Cardiac fibroblast (primary cell): ENCODE results near the gene HMGCLL1.
A peak's percentile ranks its signal among the peaks of the same experiment; 100 is the strongest.

Experiments used
- DNase-seq, 2 donors: peaks; one replicate each; pipeline versions ENCODE4 v3.0.0 to v3.0.0-alpha.2; 2010; ENCODE audit warnings: low read depth in 2 of 2
- H3K4me3 ChIP-seq, 2 donors: replicated peaks in 1 of 2; 1 replicate in 1 of 2; 2 replicates in 1 of 2; pipeline ENCODE4 v1.5.1; 2011; ENCODE audit warnings: low read depth in 2 of 2, low read length in 2 of 2, mild to moderate bottlenecking in 2 of 2, moderate library complexity in 1 of 2
- TF ChIP-seq, protein P1 (sequence below): IDR thresholded peaks from one replicate; pipeline ENCODE4 v1.5.1; 2011; ENCODE audit warnings: low read depth, mild to moderate bottlenecking, low read length, inconsistent platforms

HMGCLL1 gene

DNA sequence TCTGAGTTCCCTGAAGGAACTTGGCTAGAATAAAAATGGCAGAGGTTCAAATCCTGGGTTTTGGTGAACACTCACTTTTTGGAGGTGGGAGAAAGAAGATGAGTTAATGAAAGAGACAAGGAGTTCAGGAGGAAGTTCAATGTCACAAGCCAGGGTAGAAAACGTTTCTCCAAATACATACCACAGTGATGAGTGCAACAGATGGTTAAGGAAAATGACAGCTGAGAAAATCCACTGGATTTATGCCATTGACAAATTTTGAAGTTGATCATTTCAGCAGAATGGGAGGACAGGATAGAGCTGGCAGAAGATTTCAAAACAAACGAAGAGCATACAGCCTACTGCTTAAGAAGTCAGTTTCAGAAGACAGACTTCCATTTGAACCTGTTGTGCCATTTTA is 129.0 kb downstream of the HMGCLL1 start:
- TF ChIP-seq, protein P1, sequence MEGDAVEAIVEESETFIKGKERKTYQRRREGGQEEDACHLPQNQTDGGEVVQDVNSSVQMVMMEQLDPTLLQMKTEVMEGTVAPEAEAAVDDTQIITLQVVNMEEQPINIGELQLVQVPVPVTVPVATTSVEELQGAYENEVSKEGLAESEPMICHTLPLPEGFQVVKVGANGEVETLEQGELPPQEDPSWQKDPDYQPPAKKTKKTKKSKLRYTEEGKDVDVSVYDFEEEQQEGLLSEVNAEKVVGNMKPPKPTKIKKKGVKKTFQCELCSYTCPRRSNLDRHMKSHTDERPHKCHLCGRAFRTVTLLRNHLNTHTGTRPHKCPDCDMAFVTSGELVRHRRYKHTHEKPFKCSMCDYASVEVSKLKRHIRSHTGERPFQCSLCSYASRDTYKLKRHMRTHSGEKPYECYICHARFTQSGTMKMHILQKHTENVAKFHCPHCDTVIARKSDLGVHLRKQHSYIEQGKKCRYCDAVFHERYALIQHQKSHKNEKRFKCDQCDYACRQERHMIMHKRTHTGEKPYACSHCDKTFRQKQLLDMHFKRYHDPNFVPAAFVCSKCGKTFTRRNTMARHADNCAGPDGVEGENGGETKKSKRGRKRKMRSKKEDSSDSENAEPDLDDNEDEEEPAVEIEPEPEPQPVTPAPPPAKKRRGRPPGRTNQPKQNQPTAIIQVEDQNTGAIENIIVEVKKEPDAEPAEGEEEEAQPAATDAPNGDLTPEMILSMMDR, result no peak
- no peak overlapping the region for H3K4me3 ChIP-seq
- peak in 1 of 2 donors; percentile 33 for DNase-seq

DNA sequence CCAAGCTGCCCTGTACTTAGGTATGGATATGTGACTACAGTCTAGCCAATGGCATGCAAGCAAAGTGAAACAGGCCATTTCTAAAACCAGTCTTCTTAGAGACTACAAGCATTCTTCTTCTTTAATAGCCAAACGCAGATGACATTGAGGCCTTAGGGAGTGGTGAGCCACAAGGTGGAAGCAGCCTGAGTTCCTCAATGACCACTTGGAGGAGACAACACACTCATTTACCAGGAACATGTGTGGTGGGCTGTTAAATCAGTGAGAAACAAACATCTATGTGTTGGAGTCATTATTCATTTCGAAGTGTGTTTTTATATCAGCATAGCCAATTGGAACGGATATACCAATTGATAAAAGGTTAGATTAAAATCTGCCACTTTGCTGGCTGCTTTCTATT is 129.8 kb downstream of the HMGCLL1 start:
- DNase-seq, result no peak
- TF ChIP-seq, protein P1, result no peak
- H3K4me3 ChIP-seq, result no peak overlapping the region

DNA sequence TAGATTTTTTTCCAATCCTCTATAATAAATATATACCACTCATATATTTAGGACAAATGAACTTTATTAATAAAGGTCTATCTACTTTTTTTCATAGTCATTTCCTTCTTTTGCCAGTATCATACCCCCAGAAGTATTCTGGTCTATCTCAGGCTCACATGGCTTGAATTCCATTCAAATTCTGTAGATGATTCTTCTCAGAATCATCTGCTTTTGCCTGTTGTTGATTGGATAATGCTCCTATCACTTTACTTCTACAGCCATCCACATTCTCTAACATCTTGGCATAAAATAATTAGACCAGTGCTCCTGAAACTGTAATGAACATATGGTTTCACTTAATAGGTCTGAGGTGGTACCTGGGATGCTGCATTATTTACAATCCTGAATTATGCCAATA is 130.5 kb downstream of the HMGCLL1 start:
- H3K4me3 ChIP-seq, result no peak overlapping the region
- DNase-seq, result peak; percentile 14 to 35
- TF ChIP-seq, protein P1, result no peak

DNA sequence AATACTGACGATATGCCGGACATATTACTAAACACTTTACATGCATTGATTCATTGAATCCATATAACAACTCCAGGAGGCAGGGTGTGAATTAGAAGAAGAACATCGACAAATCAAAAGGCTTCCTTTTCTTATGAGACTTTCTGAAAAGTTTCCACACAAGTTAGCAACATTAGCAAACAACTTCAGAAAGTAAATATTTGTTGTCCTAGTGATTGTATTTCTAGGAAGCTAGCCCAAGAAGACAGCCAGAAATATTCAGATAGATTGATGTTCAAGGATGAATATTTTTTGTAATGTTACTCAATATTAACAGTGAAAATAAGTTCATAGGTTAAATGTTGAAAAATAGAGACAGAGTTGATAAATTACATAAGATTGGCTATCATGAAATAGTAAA is 131.1 kb downstream of the HMGCLL1 start:
- no peak for DNase-seq
- TF ChIP-seq, protein P1, result no peak
- H3K4me3 ChIP-seq, result no peak overlapping the region

DNA sequence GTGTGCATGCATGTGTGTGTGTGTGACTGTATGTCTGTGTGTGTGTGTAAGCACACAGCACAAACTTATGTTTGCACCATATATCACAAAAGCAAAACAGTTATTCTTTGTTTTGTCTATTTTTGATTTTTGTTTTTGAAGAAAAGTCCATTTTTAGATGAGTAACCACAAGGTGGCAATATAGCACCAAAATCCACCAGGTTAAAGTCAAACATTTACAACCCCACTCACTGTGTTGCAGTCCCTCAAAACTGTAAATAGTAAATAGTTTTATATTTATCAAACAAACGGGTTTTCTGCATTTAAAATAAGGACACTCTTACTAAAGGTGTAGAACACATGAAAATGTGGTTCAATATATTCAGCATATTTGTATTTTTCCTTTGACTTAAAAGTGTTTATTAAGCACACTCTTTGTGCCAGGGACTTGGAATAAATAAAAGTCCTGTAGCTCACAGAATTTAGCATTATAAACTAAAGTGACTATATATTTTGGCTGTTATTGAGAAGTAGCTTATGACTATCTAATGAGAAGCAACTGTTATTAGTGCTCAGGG is 133.3 kb downstream of the HMGCLL1 start:
- H3K4me3 ChIP-seq, result no peak overlapping the region
- DNase-seq, result peak; percentile 57 to 71
- TF ChIP-seq, protein P1, result peak; percentile 38

DNA sequence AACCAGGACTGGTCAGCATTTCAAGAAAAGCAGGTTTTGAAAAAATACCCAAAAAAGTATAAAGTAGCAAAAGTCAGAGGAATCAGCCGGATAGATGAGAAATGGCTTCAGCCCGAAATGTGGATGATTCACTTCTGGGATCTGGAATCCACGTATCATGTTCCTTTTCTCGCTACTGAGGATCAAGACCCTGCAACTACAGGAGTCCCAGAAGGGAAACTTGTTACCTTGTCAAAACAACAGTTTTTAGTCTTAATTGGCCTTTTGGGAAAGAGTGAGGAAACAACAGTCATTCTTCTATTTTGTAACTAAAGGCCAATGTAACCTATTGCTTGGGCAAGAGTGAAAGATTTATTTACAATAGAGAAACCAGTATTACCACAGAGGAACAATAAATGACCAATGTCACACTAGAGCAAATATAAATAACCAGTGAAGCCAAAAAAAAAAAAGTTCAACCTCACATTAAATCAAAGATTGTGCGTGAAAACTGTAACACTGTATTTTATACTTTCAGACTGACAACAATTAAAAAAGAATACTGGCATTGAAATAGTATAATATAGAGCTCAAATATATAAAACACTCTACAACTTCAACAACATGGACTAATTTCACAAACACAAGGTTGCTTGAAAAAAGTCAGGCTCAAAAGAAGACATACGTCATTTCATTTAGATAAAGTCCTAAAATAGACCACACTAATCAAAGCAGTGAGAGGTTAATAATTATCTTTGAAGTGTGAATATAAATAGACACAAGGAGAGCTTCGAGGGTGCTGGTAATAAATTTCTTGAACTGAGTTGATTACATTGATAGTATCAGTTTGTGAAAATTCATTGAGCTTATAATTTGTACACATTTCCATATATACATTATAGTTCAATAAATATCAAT is 135.5 kb downstream of the HMGCLL1 start:
- H3K4me3 ChIP-seq, result no peak overlapping the region
- DNase-seq, result no peak
- TF ChIP-seq, protein P1, result no peak
